Fibroblast of skin of left biceps (primary cell): Measurements from ENCODE around the gene DNAJC15.

Experiments used
- DNase-seq, 2 experiments: peaks; one replicate each; pipeline ENCODE4 v3.0.0-alpha.2; 2013; ENCODE audit warnings: low read depth in 2 of 2

The DNAJC15 gene

DNA sequence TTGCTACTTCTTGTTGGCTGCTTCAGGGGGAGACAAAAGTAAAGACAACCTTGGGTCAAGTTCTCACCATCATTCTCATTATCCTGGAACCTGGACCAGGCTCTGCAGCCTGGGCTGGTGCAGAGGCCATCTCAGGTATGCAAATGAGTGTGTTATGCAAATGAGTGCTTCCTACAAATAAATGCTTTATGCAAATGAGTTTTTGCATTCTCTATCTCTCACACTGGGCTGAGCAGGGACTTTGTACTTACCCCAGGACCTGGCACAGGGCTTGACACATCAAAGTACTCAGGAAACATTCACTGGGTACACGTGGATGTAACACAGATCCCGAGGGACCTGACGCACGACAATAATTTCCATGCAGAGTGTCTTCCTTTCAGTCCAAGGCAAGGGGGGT lies 103.0 kb downstream of the DNAJC15 start:
- no peak for DNase-seq

GRCh38 chr13:43127103-43127798 lies 103.9 kb downstream of the DNAJC15 start:
- no peak for DNase-seq

- no peak for DNase-seq
These were observed 104.4 kb downstream of the DNAJC15 start for GRCh38 chr13:43127827-43128226.

- no peak for DNase-seq
These were observed 105.1 kb downstream of the DNAJC15 start for GRCh38 chr13:43128504-43128961.

DNA sequence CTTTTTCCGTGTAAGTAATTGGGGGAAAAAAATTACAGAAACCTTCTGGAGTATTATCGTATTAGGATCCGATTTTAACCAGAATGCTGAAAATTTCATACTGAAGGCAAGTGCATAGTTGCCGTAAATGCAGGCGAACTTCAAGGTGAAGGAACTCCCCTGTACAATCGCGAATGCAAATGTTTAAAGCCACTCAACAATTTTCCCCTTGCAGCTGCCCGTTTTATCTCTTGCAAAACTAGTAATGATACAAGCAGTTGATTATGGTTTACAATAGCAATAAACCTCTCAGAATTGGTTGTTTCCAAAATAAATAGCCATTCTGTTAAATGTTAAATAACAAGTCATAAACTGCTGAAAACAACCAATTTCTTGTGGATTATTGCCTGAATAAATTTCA lies 105.7 kb downstream of the DNAJC15 start:
- no peak for DNase-seq

- DNase-seq: no peak
These were observed 106.2 kb downstream of the DNAJC15 start for GRCh38 chr13:43129511-43130110.

DNA sequence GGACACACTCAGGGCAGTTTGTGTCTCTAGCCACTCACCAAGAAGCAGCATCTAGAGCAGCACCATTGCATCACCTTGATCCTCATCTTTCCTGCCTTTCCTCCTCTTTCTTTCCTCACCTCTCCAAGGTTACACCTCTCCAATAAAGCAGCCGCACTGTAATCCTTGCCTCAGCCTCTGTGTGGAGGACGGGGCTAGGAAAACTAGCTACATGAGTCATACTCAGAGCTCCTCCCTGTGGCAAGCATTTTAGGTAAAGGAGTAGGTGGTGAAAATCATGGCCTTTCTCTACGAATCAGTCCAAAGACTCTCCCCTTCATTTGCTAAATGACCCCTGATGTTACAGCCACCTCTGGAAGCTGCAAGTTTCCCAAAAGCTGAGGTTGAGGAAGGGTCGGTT lies 108.9 kb downstream of the DNAJC15 start:
- no peak for DNase-seq

- DNase-seq: no peak
These were observed 109.5 kb downstream of the DNAJC15 start for GRCh38 chr13:43132911-43133310.

GRCh38 chr13:43133792-43134191 lies 110.4 kb downstream of the DNAJC15 start:
- no peak for DNase-seq

- DNase-seq: no peak
These were observed 111.5 kb downstream of the DNAJC15 start for GRCh38 chr13:43134868-43135267.

DNA sequence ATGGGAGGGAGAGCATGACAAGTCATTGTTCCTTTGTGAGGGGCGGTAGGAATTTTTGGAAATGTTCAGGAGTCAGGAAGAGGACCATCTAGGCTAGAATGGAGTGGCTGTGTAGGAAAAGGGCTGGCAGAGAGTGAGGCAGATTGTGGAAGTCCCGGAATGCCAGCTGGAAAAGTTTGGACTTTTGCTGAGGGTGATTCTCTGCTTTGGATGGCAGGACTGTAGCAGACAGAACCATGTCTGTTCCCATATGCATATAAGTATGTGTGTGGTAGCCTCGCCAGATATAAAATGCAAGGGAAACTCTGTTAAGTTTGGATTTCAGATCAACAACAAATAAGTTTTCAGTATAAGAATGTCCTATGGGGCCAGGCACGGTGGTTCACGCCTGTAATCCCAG lies 112.1 kb downstream of the DNAJC15 start:
- no peak for DNase-seq

DNA sequence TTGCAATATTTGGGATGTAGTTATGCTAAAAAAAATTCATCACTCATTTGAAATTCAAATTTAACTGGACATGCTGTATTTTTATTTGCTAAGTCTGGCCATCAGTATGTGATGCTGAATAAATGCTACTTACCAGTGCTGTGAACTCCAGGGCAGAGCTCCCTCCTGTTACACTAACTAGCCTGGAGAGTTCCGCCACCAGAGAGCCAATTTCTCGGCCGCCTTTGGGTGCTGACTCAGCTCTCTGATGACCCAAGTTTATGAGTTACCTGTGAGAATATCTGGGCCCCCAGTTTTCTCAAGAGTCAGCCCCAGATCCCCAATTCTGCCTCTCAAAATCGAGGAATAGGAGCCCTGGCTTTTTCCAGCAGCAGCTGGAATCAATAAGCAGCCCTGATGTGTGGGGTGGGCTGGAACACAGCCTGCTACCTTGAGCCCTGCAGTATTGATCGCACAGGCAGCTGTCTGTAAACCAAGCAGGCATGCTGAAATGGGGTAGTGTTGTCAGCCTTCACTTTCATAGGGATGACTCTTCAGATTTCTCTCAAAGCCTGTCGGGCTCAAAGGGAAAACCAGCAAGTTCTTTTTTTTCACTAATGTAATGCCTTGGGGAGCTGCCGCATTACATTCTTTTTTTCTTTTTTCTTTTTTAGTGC lies 113.7 kb downstream of the DNAJC15 start:
- peak; percentile 44 to 60 for DNase-seq

- DNase-seq: no peak
These were observed 115.8 kb downstream of the DNAJC15 start for GRCh38 chr13:43139211-43139610.

DNA sequence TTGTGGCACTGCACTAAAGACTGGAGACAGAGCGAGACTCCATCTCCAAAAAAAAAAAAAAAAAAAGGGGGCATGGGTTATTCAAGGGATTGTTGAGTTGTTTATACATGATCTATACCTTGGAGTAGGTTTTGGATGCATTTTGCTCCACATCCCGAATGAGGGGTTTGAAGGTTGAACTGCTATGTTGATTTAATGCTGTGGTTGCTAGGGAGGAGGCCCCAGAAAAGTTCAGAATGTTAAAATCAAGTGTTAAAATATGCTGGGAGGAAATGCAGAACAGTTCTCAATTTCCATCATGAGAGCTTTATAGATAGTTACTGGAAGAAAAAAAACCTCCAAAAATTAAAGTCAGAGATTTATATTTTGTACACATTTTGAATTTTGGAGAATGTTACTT lies 116.5 kb downstream of the DNAJC15 start:
- DNase-seq: no peak

DNA sequence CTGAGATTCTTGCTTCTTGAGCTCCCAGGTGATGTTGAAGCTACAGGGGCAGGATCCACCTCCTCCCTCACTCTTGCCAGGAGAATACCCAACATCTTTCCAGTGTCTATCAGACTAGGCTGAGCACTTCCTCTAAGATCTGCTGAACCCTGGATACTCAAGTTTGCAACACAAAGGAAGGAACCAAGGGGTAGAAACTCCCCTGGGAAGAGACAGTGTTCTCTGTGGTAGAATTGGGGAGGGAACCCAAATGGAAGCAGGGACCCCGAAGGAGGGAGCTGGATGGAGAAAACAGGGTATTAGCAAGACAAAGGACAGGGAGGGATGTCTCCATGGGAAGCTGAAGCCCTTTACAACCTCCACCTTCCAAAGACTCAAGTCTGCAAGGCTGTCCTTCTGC lies 117.6 kb downstream of the DNAJC15 start:
- DNase-seq: no peak

GRCh38 chr13:43141685-43142084 lies 118.3 kb downstream of the DNAJC15 start:
- no peak for DNase-seq

- no peak for DNase-seq
These were observed 120.2 kb downstream of the DNAJC15 start for GRCh38 chr13:43143591-43143990.

DNA sequence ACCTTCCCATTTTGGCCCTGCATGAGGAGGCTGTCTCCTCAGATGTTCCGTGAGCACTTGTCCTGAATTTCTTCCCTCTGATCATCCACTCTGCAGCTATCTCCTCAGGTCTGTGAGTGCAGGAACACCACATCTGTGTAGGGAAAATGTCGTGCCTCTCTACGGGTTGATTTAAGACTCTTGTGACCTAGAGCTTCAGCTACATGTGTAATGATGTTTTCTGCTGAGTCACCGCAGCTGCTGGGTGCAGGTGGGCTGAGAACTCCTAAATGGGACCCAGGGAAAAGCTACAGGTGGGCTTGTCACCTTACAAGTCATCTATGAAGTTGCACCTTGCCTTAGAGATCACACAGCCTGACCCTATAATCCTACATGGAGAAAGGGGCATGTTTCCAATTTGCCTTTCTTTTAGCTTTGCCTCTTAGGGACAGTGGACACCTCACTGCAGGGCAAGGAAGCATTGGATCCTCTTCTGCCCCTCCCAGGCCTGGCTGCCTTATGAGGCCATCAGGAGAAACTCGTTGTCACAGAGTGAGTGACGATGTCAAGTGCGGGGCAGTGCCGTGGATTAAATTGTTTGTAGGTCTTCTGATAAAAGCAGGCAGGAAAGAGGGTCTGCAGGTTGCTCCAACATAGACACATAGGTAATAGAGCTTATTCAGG lies 122.3 kb downstream of the DNAJC15 start:
- DNase-seq: no peak

DNA sequence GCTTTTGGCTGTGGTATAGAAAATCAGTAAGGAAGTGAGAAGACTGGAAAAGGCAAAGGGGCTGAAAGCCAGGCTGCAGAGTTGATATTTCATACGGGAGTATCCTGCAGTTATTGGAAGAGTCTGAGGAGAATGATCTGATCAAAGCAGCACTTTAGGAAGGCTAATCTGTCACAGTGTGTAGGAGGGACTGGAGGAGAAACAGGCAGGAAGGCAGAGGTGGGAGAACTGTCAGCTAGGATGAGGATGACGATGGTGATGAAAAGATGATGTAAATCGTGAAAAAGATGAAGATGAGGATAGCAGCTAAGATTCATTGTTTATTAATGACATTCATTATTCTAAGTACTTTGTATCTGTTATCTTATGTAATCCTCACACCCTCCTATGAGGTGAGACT lies 123.0 kb downstream of the DNAJC15 start:
- no peak for DNase-seq

DNA sequence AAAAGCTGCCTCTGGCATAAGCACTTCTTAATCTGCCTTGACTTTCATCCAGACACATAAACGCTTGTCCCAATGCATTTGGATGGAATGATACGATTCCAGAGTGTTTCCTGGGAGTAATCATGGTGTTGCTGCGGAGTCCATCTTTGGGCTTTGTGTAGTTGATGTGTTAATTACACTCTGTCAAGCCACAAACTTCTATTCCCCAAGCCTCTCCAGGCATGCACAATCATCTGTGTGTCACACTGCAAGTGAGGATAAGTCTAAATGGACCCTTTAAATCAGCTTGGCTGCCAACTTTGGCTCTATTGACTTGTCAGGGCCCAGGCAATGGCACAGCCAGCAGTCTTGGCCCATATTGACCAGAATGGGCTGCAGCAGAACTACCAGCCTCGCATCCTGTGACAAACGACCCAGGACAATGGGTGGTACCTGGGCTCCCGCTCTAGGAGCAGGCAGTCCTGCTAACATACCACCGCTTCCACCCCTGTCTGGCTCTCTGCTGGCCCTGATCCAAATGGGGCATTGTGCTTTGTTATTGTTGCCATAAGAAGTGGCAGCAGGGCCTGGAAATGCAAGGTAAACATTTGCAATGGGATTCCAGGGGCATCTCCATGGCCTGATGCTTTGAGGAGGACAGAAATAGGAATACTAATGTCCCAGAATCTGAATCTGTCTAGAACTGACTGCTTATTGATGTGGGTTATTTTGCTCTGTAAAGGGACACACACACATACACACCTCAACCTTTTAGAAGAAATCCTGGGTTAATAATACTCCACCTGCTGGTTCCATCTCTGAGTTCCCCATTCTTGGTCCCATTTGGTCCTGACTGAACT lies 127.2 kb downstream of the DNAJC15 start:
- no peak for DNase-seq

GRCh38 chr13:43153436-43154090 lies 130.2 kb downstream of the DNAJC15 start:
- DNase-seq: no peak
